Osteocyte (in vitro differentiated cells): ENCODE measurements around the gene EPN2. TPM values are rescaled to one million over a fixed set of nuclear protein-coding genes. Genes with fewer than 3 reads are reported as not detected.

Experiments
- DNase-seq: peaks from one replicate; pipeline ENCODE4 v3.0.0; 2021; ENCODE audit warnings: mixed read lengths; ENCODE audit not compliant: unreplicated experiment; ENCODE audit errors: extremely low spot score
- H3K27ac Mint-ChIP-seq: one replicate; pipeline ENCODE4 v1.8.0; 2021; ENCODE audit warnings: mild to moderate bottlenecking, mixed read lengths; ENCODE audit not compliant: unreplicated experiment
- H3K27me3 Mint-ChIP-seq: one replicate; pipeline ENCODE4 v1.8.0; 2021; ENCODE audit warnings: mixed read lengths; ENCODE audit not compliant: unreplicated experiment
- H3K36me3 Mint-ChIP-seq: one replicate; pipeline ENCODE4 v1.8.0; 2021; ENCODE audit warnings: mixed read lengths; ENCODE audit not compliant: unreplicated experiment
- H3K4me1 Mint-ChIP-seq: one replicate; pipeline ENCODE4 v1.8.0; 2021; ENCODE audit warnings: mixed read lengths; ENCODE audit not compliant: unreplicated experiment
- H3K4me3 Mint-ChIP-seq: one replicate; pipeline ENCODE4 v1.8.0; 2021; ENCODE audit warnings: mild to moderate bottlenecking, moderate library complexity, mixed read lengths; ENCODE audit not compliant: unreplicated experiment
- H3K9me3 Mint-ChIP-seq: one replicate; pipeline ENCODE4 v1.8.0; 2021; ENCODE audit warnings: mixed read lengths; ENCODE audit not compliant: unreplicated experiment
- CTCF ChIP-seq: fragments of 200-600 bp; sonication (generic); IDR thresholded peaks from 2 replicates; pipeline ENCODE4 v1.5.0; 2021; ENCODE audit warnings: antibody characterized with exemption, mild to moderate bottlenecking, moderate library complexity
- total RNA-seq: library from RNA; stranded (reverse); gene quantifications from 2 replicates; pipeline ENCODE4 v1.2.1, GENCODE V29; 2021

The EPN2 gene
- total RNA-seq, 1 donor from 2014 or later: 54.7 TPM

DNA sequence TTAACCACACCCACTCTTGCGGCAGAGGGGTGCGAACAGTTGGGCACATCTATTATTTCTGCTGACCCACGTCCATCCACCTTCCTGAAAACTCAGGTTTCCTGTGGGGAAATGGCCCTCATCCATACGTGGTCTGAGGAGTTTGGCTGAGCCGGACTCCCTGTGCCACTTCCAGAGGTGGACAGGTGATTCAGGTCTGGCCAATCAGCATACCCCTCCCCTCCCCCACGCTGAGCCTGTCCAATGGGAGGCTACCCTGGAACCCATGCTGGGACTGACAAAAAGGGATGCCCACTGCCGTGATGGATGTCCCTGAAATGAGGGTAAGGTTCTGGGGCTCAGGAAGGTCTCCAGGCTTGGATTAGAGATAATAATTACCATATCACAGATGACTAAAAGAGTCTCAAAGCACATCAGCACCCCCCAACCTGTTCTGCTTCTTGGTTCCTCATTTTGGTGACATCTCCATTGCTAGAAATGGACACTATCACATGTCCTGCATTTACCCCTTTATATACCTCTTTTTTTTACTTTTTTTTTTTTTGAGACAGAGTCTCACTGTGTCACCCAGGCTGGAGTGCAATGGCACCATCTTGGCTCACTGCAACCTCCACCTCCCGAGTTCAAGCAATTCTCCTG, 135.8 kb downstream of the EPN2 start:
- no peak for DNase-seq
- no peak for TF ChIP-seq CTCF
- H3K4me3 Mint-ChIP-seq: no peak overlapping the region
- no peaks in the 10 kb centered on the region for H3K9me3 Mint-ChIP-seq
- H3K4me1 Mint-ChIP-seq: peaks cover 37% of the 10 kb centered on the region
- no peaks in the 10 kb centered on the region for H3K27me3 Mint-ChIP-seq
- H3K27ac Mint-ChIP-seq: no peak overlapping the region
- no peaks in the 10 kb centered on the region for H3K36me3 Mint-ChIP-seq

DNA sequence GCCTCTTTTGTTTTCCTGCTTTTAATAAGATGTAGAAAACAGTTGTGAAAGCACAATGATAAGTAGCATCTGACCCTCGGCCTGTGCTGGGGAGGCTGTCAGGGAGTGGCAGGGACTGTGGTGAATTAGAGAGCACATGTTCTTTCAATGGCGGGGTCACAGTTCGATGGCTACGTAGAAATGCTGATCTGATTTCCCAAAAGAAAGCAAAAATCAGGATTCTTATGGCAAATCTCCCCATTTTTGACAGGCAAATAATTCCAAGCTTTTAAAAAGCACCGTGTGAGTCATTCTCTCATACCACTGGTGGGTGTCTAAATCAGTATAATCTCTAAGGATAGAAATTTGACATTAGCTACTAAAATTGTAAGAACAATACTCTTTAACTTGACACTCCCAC, 137.0 kb downstream of the EPN2 start:
- Mint-ChIP-seq H3K4me1 (peaks cover 31% of the 10 kb centered on the region), H3K4me3 (no peak overlapping the region), H3K36me3 (no peaks in the 10 kb centered on the region), H3K27me3 (no peaks in the 10 kb centered on the region), H3K27ac (peak overlapping the region; percentile 44), H3K9me3 (no peaks in the 10 kb centered on the region)
- TF ChIP-seq CTCF: no peak
- no peak for DNase-seq

DNA sequence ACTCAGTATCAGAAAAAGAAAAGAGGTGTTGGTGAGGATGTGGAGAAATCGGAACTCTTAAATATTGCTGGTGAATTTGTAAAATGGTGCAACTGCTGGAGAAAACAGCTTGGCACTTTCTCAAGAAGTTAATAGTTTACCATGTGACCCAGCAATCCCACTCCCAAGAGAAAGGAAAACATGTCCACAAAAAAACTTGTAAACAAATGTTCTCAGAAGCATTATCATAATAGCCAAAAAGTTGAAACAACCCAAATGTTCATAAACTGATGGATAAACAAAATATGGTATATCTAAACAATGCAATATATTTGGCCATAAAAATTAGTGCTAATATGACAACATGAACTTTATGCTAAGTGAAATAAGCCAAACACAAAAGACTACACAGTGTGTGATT, 138.6 kb downstream of the EPN2 start:
- Mint-ChIP-seq H3K4me3 (no peak overlapping the region), H3K36me3 (peaks cover 10% of the 10 kb centered on the region), H3K27me3 (no peaks in the 10 kb centered on the region), H3K27ac (no peak overlapping the region), H3K4me1 (peaks cover 25% of the 10 kb centered on the region), H3K9me3 (no peaks in the 10 kb centered on the region)
- no peak for DNase-seq
- TF ChIP-seq CTCF: no peak

DNA sequence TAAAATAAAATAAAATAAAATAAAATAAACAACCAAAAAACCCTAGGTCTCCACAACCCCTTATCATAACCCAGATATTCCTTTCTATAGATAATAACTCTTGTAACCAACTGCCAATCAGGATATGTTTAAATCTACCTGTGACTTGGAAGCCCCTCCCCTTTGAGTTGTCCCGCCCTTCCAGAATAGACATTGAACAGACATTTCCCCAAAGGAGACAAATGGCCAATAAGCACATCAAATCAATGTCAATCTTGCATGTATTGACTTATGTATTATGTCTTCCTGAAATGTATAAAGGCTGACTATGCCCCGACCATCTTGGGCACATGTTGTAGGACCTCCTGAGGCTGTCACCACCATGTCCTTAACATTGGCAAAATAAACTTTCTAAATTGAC, 139.6 kb downstream of the EPN2 start:
- H3K4me3 Mint-ChIP-seq: peak overlapping the region; percentile 100
- peaks cover 19% of the 10 kb centered on the region for H3K4me1 Mint-ChIP-seq
- H3K9me3 Mint-ChIP-seq: no peaks in the 10 kb centered on the region
- TF ChIP-seq CTCF: no peak
- peaks cover 15% of the 10 kb centered on the region for H3K36me3 Mint-ChIP-seq
- no peaks in the 10 kb centered on the region for H3K27me3 Mint-ChIP-seq
- DNase-seq: no peak
- peak overlapping the region; percentile 100 for H3K27ac Mint-ChIP-seq

DNA sequence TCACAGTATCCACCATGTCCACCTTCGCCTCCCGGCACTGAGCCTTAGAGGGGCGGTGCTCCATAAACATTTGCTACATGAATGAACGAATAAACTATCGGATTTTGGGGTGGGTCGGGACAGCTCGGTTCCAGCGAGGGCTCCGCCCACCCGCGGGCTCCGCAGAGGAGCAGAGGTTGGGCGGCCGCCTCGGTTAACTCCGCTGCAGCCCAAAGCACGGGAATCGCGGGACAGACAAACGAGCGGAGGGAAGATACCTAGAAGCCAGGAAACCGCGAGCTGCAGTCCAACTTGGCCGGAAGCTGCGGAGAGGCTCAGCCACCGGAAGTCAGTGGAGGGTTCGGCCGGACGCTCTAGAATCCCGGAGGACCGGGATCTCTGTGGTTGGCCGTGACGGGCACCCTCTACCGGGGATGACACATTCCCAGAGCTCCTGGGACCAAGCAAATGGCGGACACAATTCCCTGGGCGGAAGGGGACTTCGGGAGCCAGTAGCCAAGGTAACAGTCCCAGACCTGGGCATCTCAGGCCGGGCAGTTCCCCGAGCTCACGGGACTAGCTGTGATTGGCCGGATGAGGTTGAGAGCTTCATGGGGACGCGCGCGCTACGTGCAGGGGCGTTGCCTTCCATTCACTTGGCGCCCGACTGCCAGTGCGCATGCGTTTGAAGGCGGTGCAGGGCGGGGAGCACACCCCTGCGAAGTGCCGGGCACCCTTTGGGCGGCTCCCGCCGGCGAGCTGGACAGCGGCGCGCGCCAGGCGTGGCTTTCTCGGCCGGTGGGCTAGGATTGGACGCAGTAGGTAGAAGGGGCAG, 140.6 kb downstream of the EPN2 start:
- H3K4me3 Mint-ChIP-seq: peak overlapping the region; percentile 100
- peak; percentile 100 for DNase-seq
- peaks cover 19% of the 10 kb centered on the region for H3K4me1 Mint-ChIP-seq
- no peaks in the 10 kb centered on the region for H3K9me3 Mint-ChIP-seq
- peaks cover 17% of the 10 kb centered on the region for H3K36me3 Mint-ChIP-seq
- TF ChIP-seq CTCF: no peak
- no peaks in the 10 kb centered on the region for H3K27me3 Mint-ChIP-seq
- H3K27ac Mint-ChIP-seq: peak overlapping the region; percentile 100
